Activated T-helper 9 cell treated with anti-CD3 and anti-CD28 coated beads, Interleukin-2, amount 50 U/mL, for 16 hours (primary cell): ENCODE measurements around the gene SPIRE1.
"Not testable (repeated sequence)": the region's sequence is repeated elsewhere in the genome, so short reads cannot be mapped to it uniquely, and the experiment has no call there.

Source experiments
- DNase-seq: peaks from one replicate; pipeline ENCODE4 v3.0.0-alpha.2; 2020; ENCODE audit warnings: low read depth

SPIRE1 gene

GRCh38 chr18:12411456-12411855, 246.5 kb downstream of the SPIRE1 start:
- DNase-seq = no peak

GRCh38 chr18:12410747-12411146, 247.2 kb downstream of the SPIRE1 start:
- DNase-seq = not testable (repeated sequence)

GRCh38 chr18:12410081-12410481, 247.8 kb downstream of the SPIRE1 start:
- no peak for DNase-seq

- DNase-seq = no peak
These were observed 248.4 kb downstream of the SPIRE1 start for GRCh38 chr18:12409469-12409868.

- DNase-seq = no peak
These were observed 249.5 kb downstream of the SPIRE1 start for GRCh38 chr18:12408247-12408869.

- no peak for DNase-seq
These were observed 251.4 kb downstream of the SPIRE1 start for GRCh38 chr18:12406371-12407111.

GRCh38 chr18:12405066-12405465, 252.8 kb downstream of the SPIRE1 start:
- no peak for DNase-seq

DNA sequence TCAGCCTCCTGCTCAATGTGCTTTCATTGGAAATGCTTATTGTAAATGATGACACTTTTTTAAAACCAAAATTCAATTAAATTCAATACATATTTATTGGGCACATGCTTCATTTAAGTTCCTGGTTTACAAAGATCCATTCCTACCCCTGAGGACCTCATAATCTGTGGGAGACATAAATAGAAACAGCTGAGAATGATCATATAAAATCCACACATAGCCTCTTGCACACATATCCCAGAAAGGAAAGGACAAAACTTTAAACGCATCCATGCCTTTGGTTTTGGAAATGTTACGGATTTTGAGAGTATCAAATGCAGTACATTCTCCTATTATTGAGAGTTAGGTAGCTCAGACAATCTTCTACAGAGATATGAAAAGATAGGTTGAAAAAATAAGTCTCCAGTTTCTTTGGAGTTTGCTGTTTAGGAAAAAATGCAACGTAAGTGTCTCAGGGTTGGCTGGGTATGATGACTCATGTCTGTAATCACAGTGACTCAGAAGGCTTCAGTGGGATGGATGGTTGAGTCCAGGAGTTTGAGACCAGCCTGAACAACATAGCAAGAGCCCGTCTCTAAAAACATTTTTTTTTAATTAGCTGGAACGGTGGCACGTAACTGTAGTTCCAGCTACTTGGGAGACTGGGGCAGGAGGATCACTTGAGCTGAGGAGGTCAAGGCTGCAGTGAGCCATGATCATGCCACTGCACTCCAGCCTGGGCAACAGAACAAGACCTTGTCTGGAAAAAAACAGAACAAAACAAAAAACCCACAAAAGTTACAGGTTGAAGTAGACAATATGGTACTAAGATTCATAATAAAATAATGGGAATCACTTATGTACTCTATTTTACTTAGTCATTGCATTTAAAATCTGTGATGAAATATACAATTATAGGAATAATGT, 254.1 kb downstream of the SPIRE1 start:
- no peak for DNase-seq

DNA sequence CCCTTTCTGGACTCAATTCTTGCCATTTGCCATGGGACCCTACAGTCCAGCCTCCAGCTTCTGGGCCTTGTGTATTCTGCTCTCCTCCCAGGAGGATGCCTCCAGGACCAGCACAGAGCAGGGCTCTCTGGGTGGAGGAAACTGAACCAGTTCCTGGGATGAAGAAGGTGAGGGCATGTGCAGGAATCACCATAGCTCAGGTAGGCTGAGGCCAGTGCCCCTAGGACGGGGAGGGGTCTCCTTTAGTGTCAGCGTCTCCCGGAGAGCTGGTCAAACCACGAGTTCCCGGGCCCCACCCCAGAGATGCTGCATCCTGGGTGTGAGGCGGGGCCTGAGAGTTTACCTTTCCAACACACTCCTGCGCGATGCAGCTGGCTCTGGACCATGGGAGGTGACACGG, 256.0 kb downstream of the SPIRE1 start:
- no peak for DNase-seq

DNA sequence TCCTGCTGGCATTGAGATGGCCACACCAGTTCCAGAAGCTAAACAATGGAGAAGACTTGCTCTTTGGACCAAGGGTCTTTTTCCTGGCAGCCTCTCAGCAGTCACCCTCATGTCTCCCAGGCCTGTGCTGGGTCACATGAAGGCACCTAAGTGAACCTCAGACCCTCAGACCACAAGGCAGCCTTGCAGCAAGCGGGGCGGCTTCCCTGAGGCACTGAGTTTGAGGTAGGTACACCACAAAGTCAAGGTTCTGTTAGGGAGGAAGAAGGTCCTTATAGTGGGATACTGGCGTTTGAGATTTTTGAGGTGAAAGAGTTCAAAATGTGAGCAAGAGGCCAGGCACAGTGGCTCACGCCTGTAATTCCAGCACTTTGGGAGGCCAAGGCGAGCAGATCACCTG, 258.7 kb downstream of the SPIRE1 start:
- no peak for DNase-seq

DNA sequence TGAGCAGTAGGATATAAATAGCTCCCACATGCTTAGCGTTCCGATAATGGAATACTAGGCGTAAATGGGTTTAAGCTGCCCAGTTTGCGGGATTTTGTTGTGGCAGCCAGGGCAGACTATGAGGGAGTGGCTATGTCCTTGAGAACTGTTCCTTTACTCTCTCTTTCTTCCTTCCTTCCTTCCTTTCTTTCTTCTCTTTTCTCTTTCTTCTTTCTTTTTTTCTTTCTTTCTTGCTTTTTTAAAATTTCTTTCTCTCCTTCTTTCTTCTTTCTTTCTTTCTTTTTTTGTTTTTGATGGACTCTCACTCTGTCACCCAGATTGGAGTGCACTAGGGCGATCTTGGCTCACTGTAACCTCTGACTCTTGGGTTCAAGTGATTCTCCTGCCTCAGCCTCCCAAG, 259.3 kb downstream of the SPIRE1 start:
- no peak for DNase-seq

- no peak for DNase-seq
These were observed 260.1 kb downstream of the SPIRE1 start for GRCh38 chr18:12397793-12398192.

GRCh38 chr18:12397254-12397653, 260.7 kb downstream of the SPIRE1 start:
- DNase-seq = no peak
